ENCODE data around the gene ZNF487. TPM values are rescaled to one million over a fixed set of nuclear protein-coding genes. Genes with fewer than 3 reads are reported as not detected.
A peak's percentile ranks its signal among the peaks of the same experiment; 100 is the strongest.

Gene ZNF487
- total and polyA plus RNA-seq, 2 experiments from 2014 or later: 5.5 to 11.0 TPM

GRCh38 chr10:43407148-43407575, 29.7 kb upstream of the ZNF487 start:
- WGBS, 2 experiments (ENCODE audit: low coverage in 1 of 2, low lambda C conversion rate in 2 of 2, missing lambda C conversion rate in 2 of 2): 1 to 2% methylated on average over 36 to 59 of the region's 59 CpGs
- H3K27me3 ChIP-seq (replicated peaks; ENCODE audit: insufficient read depth): no peaks in the 10 kb centered on the region
- H3K9me2 ChIP-seq (ENCODE audit: insufficient read depth): no peaks in the 10 kb centered on the region
- H3K9ac ChIP-seq: peak overlapping the region; percentile 100
- peaks cover 22% of the 10 kb centered on the region for H3F3A ChIP-seq (ENCODE audit: insufficient read depth)
- H4K20me1 ChIP-seq (ENCODE audit: insufficient read depth): peaks cover 18% of the 10 kb centered on the region
- peaks cover 62% of the 10 kb centered on the region for H3K79me2 ChIP-seq (ENCODE audit: insufficient read depth)
- H3K27ac ChIP-seq: peak overlapping the region; percentile 100
- no peaks in the 10 kb centered on the region for H3K36me3 ChIP-seq (ENCODE audit: low read depth)
- peaks cover 38% of the 10 kb centered on the region for H3K4me1 ChIP-seq (ENCODE audit: insufficient read depth)
- H3K4me3 ChIP-seq: peak overlapping the region; percentile 95
- no peak for TF ChIP-seq EZH2phosphoT487 (IDR thresholded peaks at IDR 0.05; ENCODE audit: insufficient read depth, low read depth)
- no peak for TF ChIP-seq EZH2 (IDR thresholded peaks at IDR 0.05; ENCODE audit: insufficient read depth, poor library complexity, severe bottlenecking)
- in situ Hi-C loops (cut with MboI): no loop called here
- H2AFZ ChIP-seq: no peak overlapping the region
- no peaks in the 10 kb centered on the region for H3K9me3 ChIP-seq (ENCODE audit: low read depth)
- peak; percentile 85 for DNase-seq
- H3K4me2 ChIP-seq (ENCODE audit: unreplicated experiment): peak overlapping the region; percentile 97

GRCh38 chr10:43407576-43408330, 29.2 kb upstream of the ZNF487 start:
- Histone ChIP-seq H3K27me3 (replicated peaks; ENCODE audit: insufficient read depth) (no peaks in the 10 kb centered on the region), H4K20me1 (ENCODE audit: insufficient read depth) (peaks cover 12% of the 10 kb centered on the region; the same call in 1 of the 2 replicates), H3K9me2 (ENCODE audit: insufficient read depth) (no peaks in the 10 kb centered on the region), H3K36me3 (ENCODE audit: low read depth) (no peaks in the 10 kb centered on the region), H3K27ac (peak overlapping the region; percentile 100), H2AFZ (peak overlapping the region; percentile 41; the same call in 1 of the 2 replicates), H3K4me3 (peak overlapping the region; percentile 95), H3K4me1 (ENCODE audit: insufficient read depth) (peaks cover 32% of the 10 kb centered on the region), H3K79me2 (ENCODE audit: insufficient read depth) (peaks cover 56% of the 10 kb centered on the region), H3K4me2 (ENCODE audit: unreplicated experiment) (peak overlapping the region; percentile 97), H3K9ac (peak overlapping the region; percentile 100), H3K9me3 (ENCODE audit: low read depth) (no peaks in the 10 kb centered on the region), H3F3A (ENCODE audit: insufficient read depth) (peaks cover 22% of the 10 kb centered on the region)
- WGBS, 2 experiments (ENCODE audit: low coverage in 1 of 2, low lambda C conversion rate in 2 of 2, missing lambda C conversion rate in 2 of 2): 2% methylated on average over 54 to 56 of the region's 56 CpGs
- TF ChIP-seq EZH2 (IDR thresholded peaks at IDR 0.05; ENCODE audit: insufficient read depth, poor library complexity, severe bottlenecking) (no peak), EZH2phosphoT487 (IDR thresholded peaks at IDR 0.05; ENCODE audit: insufficient read depth, low read depth) (no peak)
- DNase-seq: peak; percentile 98
- in situ Hi-C loops (cut with MboI): no loop called here

GRCh38 chr10:43408331-43408709, 28.6 kb upstream of the ZNF487 start:
- H4K20me1 ChIP-seq (ENCODE audit: insufficient read depth): peaks cover 8% of the 10 kb centered on the region; the same call in 1 of the 2 replicates
- H3K9me3 ChIP-seq (ENCODE audit: low read depth): no peaks in the 10 kb centered on the region
- peaks cover 51% of the 10 kb centered on the region for H3K79me2 ChIP-seq (ENCODE audit: insufficient read depth)
- H2AFZ ChIP-seq: no peak overlapping the region
- H3K9ac ChIP-seq: peak overlapping the region; percentile 100
- H3K27ac ChIP-seq: peak overlapping the region; percentile 100
- in situ Hi-C loops (cut with MboI): no loop called here
- TF ChIP-seq EZH2phosphoT487 (IDR thresholded peaks at IDR 0.05; ENCODE audit: insufficient read depth, low read depth): no peak
- no peak for TF ChIP-seq EZH2 (IDR thresholded peaks at IDR 0.05; ENCODE audit: insufficient read depth, poor library complexity, severe bottlenecking)
- H3K4me1 ChIP-seq (ENCODE audit: insufficient read depth): peaks cover 27% of the 10 kb centered on the region
- no peaks in the 10 kb centered on the region for H3K36me3 ChIP-seq (ENCODE audit: low read depth)
- H3K9me2 ChIP-seq (ENCODE audit: insufficient read depth): no peaks in the 10 kb centered on the region
- H3F3A ChIP-seq (ENCODE audit: insufficient read depth): peaks cover 22% of the 10 kb centered on the region
- no peak for DNase-seq
- 1 to 3% methylated on average over 26 to 31 of the region's 31 CpGs for WGBS, 2 experiments (ENCODE audit: low coverage in 1 of 2, low lambda C conversion rate in 2 of 2, missing lambda C conversion rate in 2 of 2)
- no peaks in the 10 kb centered on the region for H3K27me3 ChIP-seq (replicated peaks; ENCODE audit: insufficient read depth)
- peak overlapping the region; percentile 95 for H3K4me3 ChIP-seq
- H3K4me2 ChIP-seq (ENCODE audit: unreplicated experiment): peak overlapping the region; percentile 97

GRCh38 chr10:43408710-43409384, 28.1 kb upstream of the ZNF487 start, which contains the start of gene HNRNPF:
TSS of gene HNRNPF (minus strand) at chr10:43409186. CDS start at chr10:43387884, 21,302 bp downstream.
- 1 to 2% methylated on average over 66 to 67 of the region's 68 CpGs for WGBS, 2 experiments (ENCODE audit: low coverage in 1 of 2, low lambda C conversion rate in 2 of 2, missing lambda C conversion rate in 2 of 2)
- H3K36me3 ChIP-seq (ENCODE audit: low read depth): no peaks in the 10 kb centered on the region
- H3K4me2 ChIP-seq (ENCODE audit: unreplicated experiment): peak within 1 kb of the TSS; percentile 97
- peaks cover 3% of the 10 kb centered on the region; the same call in 1 of the 2 replicates for H4K20me1 ChIP-seq (ENCODE audit: insufficient read depth)
- peak; percentile 99 for DNase-seq
- peak within 1 kb of the TSS; percentile 100 for H3K27ac ChIP-seq
- H2AFZ ChIP-seq: peak within 1 kb of the TSS; percentile 80
- no peaks in the 10 kb centered on the region for H3K27me3 ChIP-seq (replicated peaks; ENCODE audit: insufficient read depth)
- H3K79me2 ChIP-seq (ENCODE audit: insufficient read depth): peaks cover 45% of the 10 kb centered on the region
- peak within 1 kb of the TSS; percentile 100 for H3K9ac ChIP-seq
- peak within 1 kb of the TSS; percentile 95 for H3K4me3 ChIP-seq
- no peaks in the 10 kb centered on the region for H3K9me3 ChIP-seq (ENCODE audit: low read depth)
- no peaks in the 10 kb centered on the region for H3K9me2 ChIP-seq (ENCODE audit: insufficient read depth)
- in situ Hi-C loops (cut with MboI): no loop called here
- TF ChIP-seq EZH2 (IDR thresholded peaks at IDR 0.05; ENCODE audit: insufficient read depth, poor library complexity, severe bottlenecking) (no peak), EZH2phosphoT487 (IDR thresholded peaks at IDR 0.05; ENCODE audit: insufficient read depth, low read depth) (no peak)
- H3K4me1 ChIP-seq (ENCODE audit: insufficient read depth): peaks cover 22% of the 10 kb centered on the region
- H3F3A ChIP-seq (ENCODE audit: insufficient read depth): peaks cover 22% of the 10 kb centered on the region

Measured in GM23248 (cell line).